Right atrium auricular region (tissue), 2 donors: ENCODE results near the gene PTH2. TPM values are rescaled to one million over a fixed set of nuclear protein-coding genes. Genes with fewer than 3 reads are reported as not detected.

ENCODE experiments used
- DNase-seq: peaks from one replicate; pipeline ENCODE4 v3.0.0-alpha.2; 2019; ENCODE audit warnings: low spot score
- H3K27ac ChIP-seq, 2 donors: fragments of 200-600 bp; sonication (generic); 1 replicate in 1 of 2; 2 replicates in 1 of 2; pipeline ENCODE4 v1.5.1; 2016 to 2019
- H3K27me3 ChIP-seq, 2 donors: fragments of 200-600 bp; sonication (generic); one replicate each; pipeline versions ENCODE4 v1.5.1 to v1.6.0; 2017 to 2019
- H3K36me3 ChIP-seq: fragments of 200-600 bp; sonication (generic); one replicate; pipeline ENCODE4 v1.5.1; 2016
- H3K4me1 ChIP-seq, 2 donors: fragments of 200-600 bp; sonication (generic); one replicate each; pipeline versions ENCODE4 v1.5.1 to v1.6.0; 2017 to 2019
- H3K4me3 ChIP-seq, 2 donors: fragments of 200-600 bp; sonication (generic); 1 replicate in 1 of 2; 2 replicates in 1 of 2; pipeline ENCODE4 v1.5.1; 2017 to 2019; ENCODE audit warnings: mild to moderate bottlenecking in 1 of 2, moderate library complexity in 1 of 2
- H3K9me3 ChIP-seq, 2 donors: fragments of 200-600 bp; sonication (generic); one replicate each; pipeline ENCODE4 v1.5.1; 2019
- total RNA-seq, 2 donors: library from RNA; depleted of rRNA; stranded (reverse); fragments of >200 nt; gene quantifications; one replicate each; pipeline ENCODE4 v1.1.0, GENCODE V29; 2016
- TF ChIP-seq, protein P1 (sequence below), 2 donors: fragments of 200-600 bp; sonication (generic); IDR thresholded peaks; one replicate each; pipeline ENCODE4 v1.5.1; 2019; ENCODE audit warnings: antibody characterized with exemption in 2 of 2

PTH2 gene
- total RNA-seq, 2 donors from 2014 or later, result not detected

DNA sequence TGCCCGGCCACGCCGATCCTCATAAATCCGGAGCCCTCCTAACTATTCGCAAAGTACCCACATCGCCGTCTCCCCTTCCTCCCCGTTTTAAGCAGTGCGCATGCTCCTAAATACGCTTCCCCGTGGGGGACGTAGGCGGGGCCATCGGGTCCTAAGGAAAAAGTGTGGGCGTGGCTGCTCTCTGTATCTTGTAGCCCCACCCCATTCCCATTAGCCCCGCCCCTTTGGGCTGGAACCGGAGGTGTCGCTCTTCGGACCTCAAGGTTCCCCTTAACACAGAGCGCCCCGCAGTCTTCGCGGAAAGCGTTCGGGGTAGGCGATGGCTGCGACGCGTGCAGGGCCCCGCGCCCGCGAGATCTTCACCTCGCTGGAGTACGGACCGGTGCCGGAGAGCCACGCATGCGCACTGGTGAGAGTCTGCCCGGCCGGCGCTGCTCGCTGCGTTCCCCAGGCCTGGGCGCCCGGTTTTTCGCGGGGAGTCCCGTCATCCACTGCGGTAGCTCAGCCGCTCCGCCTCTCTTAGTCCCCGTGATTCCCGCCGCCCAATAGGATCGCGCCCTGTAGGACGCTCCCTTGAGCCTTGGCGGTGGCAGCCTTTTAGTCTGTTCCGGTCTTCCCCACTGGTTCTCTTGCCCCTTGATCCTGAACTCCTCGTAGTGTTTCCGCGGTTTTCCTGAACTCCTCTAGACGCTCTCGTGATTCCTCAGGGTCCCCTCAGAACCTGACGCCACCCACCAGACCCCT lies 29.9 kb upstream of the PTH2 start, which contains the start of gene ALDH16A1:
TSS of gene ALDH16A1 (plus strand) at position 213 of the 744 bp plus-strand sequence. CDS start at position 320, 107 bp downstream.
- H3K4me1 ChIP-seq, result peaks cover 0 to 26% of the 10 kb centered on the region in 2 donors

DNA sequence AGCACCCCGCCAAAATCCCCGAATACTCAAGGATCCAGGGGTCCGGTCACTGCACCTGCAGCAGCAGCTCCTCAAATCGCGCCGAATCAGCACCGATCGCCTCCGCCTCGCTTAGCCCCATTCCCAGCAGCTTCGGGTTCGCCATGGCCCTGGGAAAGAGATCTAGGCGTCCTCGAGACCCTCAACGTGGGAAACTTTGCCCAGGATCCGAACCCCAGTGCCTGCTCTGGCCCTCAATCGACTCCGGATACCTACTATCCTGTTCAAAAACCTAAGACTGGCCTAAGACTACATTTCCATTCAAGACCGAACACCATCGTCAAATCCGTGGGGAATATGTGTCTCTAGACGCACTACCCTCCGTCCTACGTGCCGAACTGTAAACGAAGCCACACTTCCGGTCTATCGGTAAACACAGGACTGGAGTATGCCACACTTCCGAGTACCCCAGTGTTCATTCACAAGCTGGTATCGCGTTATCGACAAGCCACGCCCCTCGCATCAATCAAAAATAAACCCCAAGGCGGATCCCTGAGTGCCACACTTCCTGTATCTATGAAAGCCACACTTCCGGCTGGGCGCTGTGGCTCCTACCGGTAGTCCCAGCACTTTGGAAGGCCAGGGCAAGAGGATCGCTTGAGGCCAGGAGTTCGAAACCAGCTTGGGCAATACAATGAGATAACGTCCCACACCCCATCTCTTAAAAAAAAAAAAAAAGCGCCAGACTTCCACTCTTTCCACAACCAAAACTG lies 28.4 kb upstream of the PTH2 start, which contains the start of gene PIH1D1:
TSS of gene PIH1D1 (minus strand) at position 385 of the 752 bp plus-strand sequence. CDS start at position 145, 240 bp downstream.
- Histone ChIP-seq H3K36me3 (peaks cover 5% of the 10 kb centered on the region), H3K9me3 (no peaks in the 10 kb centered on the region), H3K27ac (peak within 1 kb of the TSS; percentile 89 to 95), H3K27me3 (no peaks in the 10 kb centered on the region), H3K4me1 (peaks cover 0 to 27% of the 10 kb centered on the region in 2 donors), H3K4me3 (peak within 1 kb of the TSS; percentile 65 to 82)
- TF ChIP-seq, protein P1, sequence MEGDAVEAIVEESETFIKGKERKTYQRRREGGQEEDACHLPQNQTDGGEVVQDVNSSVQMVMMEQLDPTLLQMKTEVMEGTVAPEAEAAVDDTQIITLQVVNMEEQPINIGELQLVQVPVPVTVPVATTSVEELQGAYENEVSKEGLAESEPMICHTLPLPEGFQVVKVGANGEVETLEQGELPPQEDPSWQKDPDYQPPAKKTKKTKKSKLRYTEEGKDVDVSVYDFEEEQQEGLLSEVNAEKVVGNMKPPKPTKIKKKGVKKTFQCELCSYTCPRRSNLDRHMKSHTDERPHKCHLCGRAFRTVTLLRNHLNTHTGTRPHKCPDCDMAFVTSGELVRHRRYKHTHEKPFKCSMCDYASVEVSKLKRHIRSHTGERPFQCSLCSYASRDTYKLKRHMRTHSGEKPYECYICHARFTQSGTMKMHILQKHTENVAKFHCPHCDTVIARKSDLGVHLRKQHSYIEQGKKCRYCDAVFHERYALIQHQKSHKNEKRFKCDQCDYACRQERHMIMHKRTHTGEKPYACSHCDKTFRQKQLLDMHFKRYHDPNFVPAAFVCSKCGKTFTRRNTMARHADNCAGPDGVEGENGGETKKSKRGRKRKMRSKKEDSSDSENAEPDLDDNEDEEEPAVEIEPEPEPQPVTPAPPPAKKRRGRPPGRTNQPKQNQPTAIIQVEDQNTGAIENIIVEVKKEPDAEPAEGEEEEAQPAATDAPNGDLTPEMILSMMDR (IDR thresholded peaks at IDR 0.05), result peak in 1 of 2 donors; percentile 47
- DNase-seq, result peak; percentile 99

More for the DNA sequence above, 29.9 kb upstream of the PTH2 start, which contains the start of gene ALDH16A1:
- no peaks in the 10 kb centered on the region for H3K9me3 ChIP-seq
- H3K27ac ChIP-seq, result peak within 1 kb of the TSS; percentile 89 to 95
- H3K36me3 ChIP-seq, result peaks cover 5% of the 10 kb centered on the region
- no peaks in the 10 kb centered on the region for H3K27me3 ChIP-seq
- DNase-seq, result peak; percentile 98
- TF ChIP-seq, protein P1 (IDR thresholded peaks at IDR 0.05), result no peak
- peak within 1 kb of the TSS; percentile 65 to 82 for H3K4me3 ChIP-seq

DNA sequence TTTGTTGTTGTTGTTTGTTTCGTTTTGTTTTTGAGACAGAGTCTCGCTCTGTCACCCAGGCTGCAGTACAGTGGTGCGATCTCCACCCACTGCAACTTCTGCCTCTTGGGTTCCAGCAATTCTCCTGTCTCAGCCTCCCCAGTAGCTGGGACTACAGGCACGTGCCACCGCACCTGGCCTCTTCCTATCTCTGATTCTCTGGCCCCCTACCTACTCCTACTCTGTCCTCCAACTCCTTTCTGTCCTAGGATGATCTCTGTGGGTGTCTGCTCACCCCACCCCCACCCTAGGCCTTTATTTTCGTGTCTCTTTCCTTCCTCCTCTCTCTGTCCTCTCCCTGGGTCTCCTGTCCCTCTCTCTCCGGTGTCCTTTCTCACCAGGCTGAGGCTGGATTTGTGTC lies 27.2 kb upstream of the PTH2 start:
- H3K27ac ChIP-seq, result no peak overlapping the region
- TF ChIP-seq, protein P1 (IDR thresholded peaks at IDR 0.05), result no peak
- peaks cover 5% of the 10 kb centered on the region for H3K36me3 ChIP-seq
- H3K27me3 ChIP-seq, result no peaks in the 10 kb centered on the region
- H3K4me3 ChIP-seq, result no peak overlapping the region
- H3K9me3 ChIP-seq, result no peaks in the 10 kb centered on the region
- DNase-seq, result no peak
- peaks cover 0 to 27% of the 10 kb centered on the region in 2 donors for H3K4me1 ChIP-seq

DNA sequence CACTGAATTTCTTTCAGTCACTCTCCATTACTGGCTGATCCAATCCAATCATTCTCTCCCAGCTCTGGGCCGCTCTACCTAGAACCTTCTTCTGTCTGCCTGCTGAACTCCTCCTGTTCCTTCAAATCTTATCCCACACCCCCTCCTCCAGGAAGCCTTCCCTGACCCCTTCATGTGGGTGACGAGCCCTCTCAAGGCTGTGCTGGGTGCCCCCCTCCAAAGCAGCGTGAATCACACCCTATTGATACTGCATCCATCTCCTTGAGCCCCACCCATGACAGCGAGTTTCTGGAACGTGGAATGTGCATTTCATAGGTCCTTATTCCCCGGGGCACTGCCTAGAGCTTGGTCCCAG lies 25.2 kb upstream of the PTH2 start:
- TF ChIP-seq, protein P1 (IDR thresholded peaks at IDR 0.05), result no peak
- Histone ChIP-seq H3K4me1 (peaks cover 0 to 18% of the 10 kb centered on the region in 2 donors), H3K27me3 (no peaks in the 10 kb centered on the region), H3K36me3 (peaks cover 5% of the 10 kb centered on the region), H3K27ac (no peak overlapping the region), H3K9me3 (no peaks in the 10 kb centered on the region), H3K4me3 (no peak overlapping the region)
- no peak for DNase-seq

DNA sequence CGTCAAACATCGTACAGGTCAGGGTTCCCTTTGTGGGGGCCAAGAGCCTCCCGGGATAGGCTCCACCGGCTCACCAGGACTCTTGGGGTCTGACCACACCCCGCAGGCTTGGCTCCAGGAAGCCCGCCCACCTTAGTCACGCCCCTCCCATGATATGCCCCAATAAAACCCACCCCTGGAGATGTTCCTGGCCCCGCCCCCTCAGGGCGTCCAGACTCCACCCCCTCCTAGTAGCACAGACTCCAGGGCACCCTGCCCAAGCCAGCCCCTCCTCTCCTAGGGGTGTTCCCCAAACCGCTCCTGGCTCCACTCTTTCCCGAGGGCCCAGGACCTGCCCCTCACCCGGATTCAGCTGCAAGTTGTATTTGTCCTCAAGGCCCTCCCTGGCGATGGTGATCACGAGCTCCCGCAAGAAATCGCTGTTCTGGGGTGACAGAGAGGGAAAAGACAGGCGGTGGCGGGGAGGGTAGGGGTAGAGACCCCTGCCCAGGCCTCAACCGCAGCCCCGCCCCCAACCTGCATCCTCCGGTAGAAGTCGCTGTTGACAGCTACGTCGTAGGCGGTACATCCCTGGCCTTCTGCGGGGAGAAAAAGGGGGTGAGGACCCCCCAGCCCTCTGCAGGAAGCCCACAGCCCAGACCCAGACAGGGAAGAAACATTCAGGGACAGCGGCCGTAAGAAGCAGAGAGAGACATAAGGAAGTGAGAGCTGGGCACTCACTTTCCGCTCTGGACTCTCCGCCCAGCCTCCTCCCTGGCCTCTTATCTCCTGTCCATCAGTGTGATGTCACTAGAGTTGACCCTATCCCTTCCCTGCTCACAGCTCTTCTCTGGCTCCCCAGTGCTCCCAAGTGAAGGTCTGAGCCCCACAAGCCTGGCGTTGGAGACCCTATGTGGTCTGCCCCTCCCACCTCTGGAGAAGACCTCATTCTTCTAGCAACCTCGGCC lies 24.5 kb upstream of the PTH2 start:
- H3K4me1 ChIP-seq, result peaks cover 0 to 18% of the 10 kb centered on the region in 2 donors
- no peaks in the 10 kb centered on the region for H3K9me3 ChIP-seq
- peaks cover 5% of the 10 kb centered on the region for H3K36me3 ChIP-seq
- TF ChIP-seq, protein P1 (IDR thresholded peaks at IDR 0.05), result no peak
- no peak for DNase-seq
- no peak overlapping the region for H3K27ac ChIP-seq
- H3K4me3 ChIP-seq, result no peak overlapping the region
- H3K27me3 ChIP-seq, result no peaks in the 10 kb centered on the region
